WTC11 (cell line): ENCODE data around the gene ELAPOR2. TPM values are rescaled to one million over a fixed set of nuclear protein-coding genes. Genes with fewer than 3 reads are reported as not detected.

Experiments
- ATAC-seq: fragments of 200-7000 bp; cut with Tn5 transposase; 2 replicates; pipeline ENCODE4 v1.10.0; 2021; ENCODE audit warnings: mild to moderate bottlenecking, moderate library complexity
- CTCF ChIA-PET: fragments of 300-600 bp; sonication (Branson Sonifier 250); formaldehyde crosslinking; loops from one replicate; lab custom pipeline; 2021; ENCODE audit warnings: antibody characterized with exemption; lab: Charles Lee
- POLR2A ChIA-PET: fragments of 350-600 bp; sonication (Branson Sonifier 250); formaldehyde crosslinking; loops from one replicate; lab custom pipeline; 2021; ENCODE audit warnings: antibody characterized with exemption; lab: Charles Lee
- DNase-seq: peaks from one replicate; pipeline ENCODE4 v3.0.0; 2021; ENCODE audit warnings: low spot score
- H3K27ac Mint-ChIP-seq: 2 replicates; pipeline ENCODE4 v1.8.0; 2021; ENCODE audit warnings: mixed read lengths
- H3K27me3 Mint-ChIP-seq: 2 replicates; pipeline ENCODE4 v1.8.0; 2021; ENCODE audit warnings: low read depth, mild to moderate bottlenecking, moderate library complexity, mixed read lengths
- H3K36me3 Mint-ChIP-seq: 2 replicates; pipeline ENCODE4 v1.8.0; 2021; ENCODE audit warnings: mixed read lengths
- H3K4me1 Mint-ChIP-seq: 2 replicates; pipeline ENCODE4 v1.8.0; 2022; ENCODE audit warnings: mixed read lengths
- H3K4me3 Mint-ChIP-seq: 2 replicates; pipeline ENCODE4 v1.8.0; 2021; ENCODE audit warnings: mild to moderate bottlenecking, moderate library complexity, mixed read lengths
- H3K9me3 Mint-ChIP-seq: 2 replicates; pipeline ENCODE4 v1.8.0; 2021; ENCODE audit warnings: mixed read lengths
- CBFB ChIP-seq: sonication (generic); formaldehyde crosslinking; IDR thresholded peaks from 2 replicates; pipeline ENCODE4 v1.8.1; 2022; ENCODE audit warnings: mild to moderate bottlenecking, low read depth, missing genetic modification reagents
- CTCF ChIP-seq: fragments of 200-600 bp; IDR thresholded peaks from 2 replicates; pipeline ENCODE4 v1.8.0; 2022; ENCODE audit warnings: antibody characterized with exemption
- E2F5 ChIP-seq: sonication (generic); formaldehyde crosslinking; IDR thresholded peaks from 2 replicates; pipeline ENCODE4 v1.8.1; 2022; ENCODE audit warnings: mild to moderate bottlenecking, moderate library complexity, missing genetic modification reagents
- EMX1 ChIP-seq: fragments of 250-450 bp; sonication (Bioruptor Pico); IDR thresholded peaks from 2 replicates; pipeline ENCODE4 v1.8.0; 2021; ENCODE audit warnings: mild to moderate bottlenecking
- ETV6 ChIP-seq: sonication (generic); formaldehyde crosslinking; IDR thresholded peaks from 2 replicates; pipeline ENCODE4 v1.8.1; 2022; ENCODE audit warnings: mild to moderate bottlenecking, missing genetic modification reagents
- JAZF1 ChIP-seq: fragments of 250-450 bp; sonication (Bioruptor Pico); IDR thresholded peaks from 2 replicates; pipeline ENCODE4 v1.9.0; 2021; ENCODE audit warnings: moderate library complexity, mild to moderate bottlenecking, inconsistent platforms
- JUN ChIP-seq: sonication (generic); formaldehyde crosslinking; IDR thresholded peaks from 2 replicates; pipeline ENCODE4 v1.8.0; 2023; ENCODE audit warnings: mild to moderate bottlenecking, missing genetic modification reagents
- NFATC4 ChIP-seq: fragments of 250-450 bp; sonication (Bioruptor Pico); IDR thresholded peaks from 2 replicates; pipeline ENCODE4 v1.9.0; 2021; ENCODE audit warnings: mild to moderate bottlenecking
- NFE2L1 ChIP-seq: sonication (generic); formaldehyde crosslinking; IDR thresholded peaks from 2 replicates; pipeline ENCODE4 v1.8.1; 2023; ENCODE audit warnings: missing genetic modification reagents
- NFYB ChIP-seq: sonication (generic); formaldehyde crosslinking; conservative IDR thresholded peaks from 2 replicates; pipeline ENCODE4 v1.8.0; 2022; ENCODE audit warnings: low read depth, missing genetic modification reagents
- RELA ChIP-seq: sonication (generic); formaldehyde crosslinking; IDR thresholded peaks from 2 replicates; pipeline ENCODE4 v1.8.1; 2022; ENCODE audit warnings: missing genetic modification reagents, mild to moderate bottlenecking, borderline replicate concordance
- SMAD4 ChIP-seq: sonication (generic); formaldehyde crosslinking; IDR thresholded peaks from 2 replicates; pipeline ENCODE4 v1.8.0; 2022; ENCODE audit warnings: mild to moderate bottlenecking, missing genetic modification reagents
- TP53 ChIP-seq: sonication (generic); formaldehyde crosslinking; IDR thresholded peaks from 2 replicates; pipeline ENCODE4 v1.8.1; 2023; ENCODE audit warnings: mild to moderate bottlenecking, missing genetic modification reagents
- USF1 ChIP-seq: sonication (generic); formaldehyde crosslinking; IDR thresholded peaks from 2 replicates; pipeline ENCODE4 v1.8.0; 2022; ENCODE audit warnings: mild to moderate bottlenecking, missing genetic modification reagents
- ZNF219 ChIP-seq: sonication (generic); formaldehyde crosslinking; IDR thresholded peaks from 2 replicates; pipeline ENCODE4 v1.8.0; 2023; ENCODE audit warnings: missing genetic modification reagents, mild to moderate bottlenecking, borderline replicate concordance
- ZNF263 ChIP-seq: sonication (generic); formaldehyde crosslinking; IDR thresholded peaks from 2 replicates; pipeline ENCODE4 v1.8.1; 2022; ENCODE audit warnings: low read depth, mild to moderate bottlenecking, moderate library complexity, missing genetic modification reagents
- ZNF281 ChIP-seq: sonication (generic); formaldehyde crosslinking; IDR thresholded peaks from 2 replicates; pipeline ENCODE4 v1.8.0; 2023; ENCODE audit warnings: mild to moderate bottlenecking, missing genetic modification reagents
- ZNF532 ChIP-seq: fragments of 250-450 bp; sonication (Bioruptor Pico); IDR thresholded peaks from 2 replicates; pipeline ENCODE4 v1.9.0; 2021; ENCODE audit warnings: mild to moderate bottlenecking, borderline replicate concordance
- ZSCAN18 ChIP-seq: fragments of 250-450 bp; sonication (Bioruptor Pico); IDR thresholded peaks from 2 replicates; pipeline ENCODE4 v2.1.2; 2022; ENCODE audit warnings: mild to moderate bottlenecking, moderate library complexity
- total RNA-seq: library from RNA; stranded (reverse); gene quantifications from 3 replicates; pipeline ENCODE4 v1.2.3, GENCODE V29; 2021

ELAPOR2 gene
- total RNA-seq, 1 experiment from 2014 or later, result 38.7 TPM

- DNase-seq, result no peak
- CTCF ChIA-PET, result no interaction called here
- Mint-ChIP-seq H3K4me1 (peaks cover 7% of the 10 kb centered on the region; the same call in 1 of the 2 replicates), H3K36me3 (0 out of 2 replicates have a peak, but pooled peaks cover 3% of the 10 kb centered on the region), H3K4me3 (no peak overlapping the region), H3K9me3 (peaks cover 9% of the 10 kb centered on the region), H3K27me3 (no peaks in the 10 kb centered on the region), H3K27ac (no peak overlapping the region)
- no peak for ATAC-seq
- TF ChIP-seq ZSCAN18 (CRISPR knock-in tag) (no peak), ZNF263 (CRISPR knock-in tag) (no peak), ETV6 (CRISPR knock-in tag) (no peak), NFE2L1 (CRISPR knock-in tag) (no peak), SMAD4 (CRISPR knock-in tag) (no peak), USF1 (no peak), JAZF1 (CRISPR knock-in tag) (no peak), CBFB (CRISPR knock-in tag) (no peak)
- POLR2A ChIA-PET, result no interaction called here
Measured at GRCh38 chr7:87083865-87084519, 24.5 kb upstream of the ELAPOR2 start.

GRCh38 chr7:87082675-87083074 is 23.2 kb upstream of the ELAPOR2 start:
- ChIA-PET CTCF (no interaction called here), POLR2A (no interaction called here)
- no peak for DNase-seq
- Mint-ChIP-seq H3K27me3 (no peaks in the 10 kb centered on the region), H3K4me1 (peaks cover 9% of the 10 kb centered on the region; the same call in 1 of the 2 replicates), H3K27ac (no peak overlapping the region), H3K9me3 (peaks cover 8% of the 10 kb centered on the region), H3K4me3 (no peak overlapping the region), H3K36me3 (0 out of 2 replicates have a peak, but pooled peaks cover 3% of the 10 kb centered on the region)
- TF ChIP-seq CTCF, result no peak
- TF ChIP-seq TP53 (CRISPR knock-in tag), result no peak
- TF ChIP-seq USF1, result no peak
- TF ChIP-seq JUN, result no peak
- TF ChIP-seq ZNF281 (CRISPR knock-in tag), result no peak
- TF ChIP-seq EMX1 (CRISPR knock-in tag), result no peak
- no peak for TF ChIP-seq NFATC4 (CRISPR knock-in tag)
- TF ChIP-seq E2F5 (CRISPR knock-in tag), result no peak
- no peak for TF ChIP-seq RELA (CRISPR knock-in tag)
- TF ChIP-seq ZNF219, result no peak
- no peak for TF ChIP-seq ZNF532 (CRISPR knock-in tag)
- no peak for TF ChIP-seq NFYB
- TF ChIP-seq ZNF263 (CRISPR knock-in tag), result no peak
- 0 out of 2 replicates have a peak, but pooled peaks have one; percentile 28 for ATAC-seq
